Endothelial cell (in vitro differentiated cells): ENCODE data around the gene RIMBP2. TPM values are rescaled to one million over a fixed set of nuclear protein-coding genes. Genes with fewer than 3 reads are reported as not detected.

Source experiments
- DNase-seq: peaks from one replicate; pipeline ENCODE4 v3.0.0; 2021; ENCODE audit warnings: low spot score
- H3K27ac Mint-ChIP-seq: one replicate; pipeline ENCODE4 v1.8.0; 2021; ENCODE audit warnings: mixed read lengths, inconsistent platforms; ENCODE audit not compliant: unreplicated experiment
- H3K27me3 Mint-ChIP-seq: one replicate; pipeline ENCODE4 v1.8.0; 2021; ENCODE audit warnings: mild to moderate bottlenecking, moderate library complexity, mixed read lengths, inconsistent platforms; ENCODE audit not compliant: unreplicated experiment
- H3K36me3 Mint-ChIP-seq: one replicate; pipeline ENCODE4 v1.8.0; 2021; ENCODE audit warnings: mild to moderate bottlenecking, low read depth, mixed read lengths, inconsistent platforms; ENCODE audit not compliant: unreplicated experiment
- H3K4me1 Mint-ChIP-seq: one replicate; pipeline ENCODE4 v1.8.0; 2021; ENCODE audit warnings: mild to moderate bottlenecking, mixed read lengths, inconsistent platforms; ENCODE audit not compliant: unreplicated experiment
- H3K4me3 Mint-ChIP-seq: one replicate; pipeline ENCODE4 v1.8.0; 2021; ENCODE audit warnings: mild to moderate bottlenecking, mixed read lengths, inconsistent platforms; ENCODE audit not compliant: unreplicated experiment
- H3K9me3 Mint-ChIP-seq: one replicate; pipeline ENCODE4 v1.8.0; 2021; ENCODE audit warnings: mixed read lengths, inconsistent platforms; ENCODE audit not compliant: unreplicated experiment
- total RNA-seq: library from RNA; stranded (reverse); fragmentation: NEBNext Ultra II Directional; extraction: Animal tissue kit (Norgen Biotek cat#: 25700); gene quantifications from one replicate; pipeline ENCODE4 v1.2.1, GENCODE V29; 2021; ENCODE audit not compliant: unreplicated experiment
- TF ChIP-seq, protein P1 (sequence below): fragments of 200-600 bp; sonication (generic); IDR thresholded peaks from one replicate; pipeline ENCODE4 v1.5.0; 2021; ENCODE audit warnings: antibody characterized with exemption; ENCODE audit not compliant: unreplicated experiment

Gene RIMBP2
- total RNA-seq, 1 donor from 2014 or later: 1.4 TPM

DNA sequence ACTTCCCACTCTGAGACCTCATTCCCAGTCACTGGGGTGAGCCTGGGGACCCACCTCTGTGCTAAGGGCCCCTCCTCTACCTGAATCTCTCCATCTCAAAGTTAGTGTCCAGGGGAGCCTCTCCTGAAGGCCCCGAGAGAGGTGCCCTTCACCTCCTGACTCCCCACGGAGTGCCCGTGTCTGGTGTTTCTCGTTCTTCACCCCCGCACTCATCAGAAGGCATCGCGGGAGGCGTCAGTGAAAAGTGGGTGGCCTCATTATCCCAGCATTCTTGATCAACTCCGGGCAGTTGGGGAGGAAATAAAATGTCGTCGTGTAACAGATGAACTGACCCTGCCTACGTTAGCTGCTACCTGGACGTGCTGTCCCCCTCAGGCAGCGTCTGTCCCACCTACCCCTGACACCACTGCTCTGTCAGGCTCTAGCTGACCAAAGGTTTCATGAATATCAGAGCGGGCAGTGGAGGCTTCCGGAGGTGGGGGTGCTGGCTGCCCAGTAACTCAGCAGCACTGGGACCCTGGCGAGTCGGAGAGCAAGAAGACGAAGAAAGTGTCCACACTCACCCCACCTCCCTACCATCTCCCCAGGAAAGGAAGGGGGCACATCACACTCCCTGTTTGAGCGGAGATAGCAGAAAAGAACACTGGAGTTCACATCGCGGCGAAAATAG lies 275.6 kb downstream of the RIMBP2 start:
- Mint-ChIP-seq H3K4me3 (no peak overlapping the region), H3K27ac (no peak overlapping the region), H3K4me1 (no peaks in the 10 kb centered on the region), H3K27me3 (peaks cover 10% of the 10 kb centered on the region), H3K9me3 (peaks cover 13% of the 10 kb centered on the region), H3K36me3 (peaks cover 16% of the 10 kb centered on the region)
- DNase-seq: no peak
- TF ChIP-seq, protein P1, sequence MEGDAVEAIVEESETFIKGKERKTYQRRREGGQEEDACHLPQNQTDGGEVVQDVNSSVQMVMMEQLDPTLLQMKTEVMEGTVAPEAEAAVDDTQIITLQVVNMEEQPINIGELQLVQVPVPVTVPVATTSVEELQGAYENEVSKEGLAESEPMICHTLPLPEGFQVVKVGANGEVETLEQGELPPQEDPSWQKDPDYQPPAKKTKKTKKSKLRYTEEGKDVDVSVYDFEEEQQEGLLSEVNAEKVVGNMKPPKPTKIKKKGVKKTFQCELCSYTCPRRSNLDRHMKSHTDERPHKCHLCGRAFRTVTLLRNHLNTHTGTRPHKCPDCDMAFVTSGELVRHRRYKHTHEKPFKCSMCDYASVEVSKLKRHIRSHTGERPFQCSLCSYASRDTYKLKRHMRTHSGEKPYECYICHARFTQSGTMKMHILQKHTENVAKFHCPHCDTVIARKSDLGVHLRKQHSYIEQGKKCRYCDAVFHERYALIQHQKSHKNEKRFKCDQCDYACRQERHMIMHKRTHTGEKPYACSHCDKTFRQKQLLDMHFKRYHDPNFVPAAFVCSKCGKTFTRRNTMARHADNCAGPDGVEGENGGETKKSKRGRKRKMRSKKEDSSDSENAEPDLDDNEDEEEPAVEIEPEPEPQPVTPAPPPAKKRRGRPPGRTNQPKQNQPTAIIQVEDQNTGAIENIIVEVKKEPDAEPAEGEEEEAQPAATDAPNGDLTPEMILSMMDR: no peak

DNA sequence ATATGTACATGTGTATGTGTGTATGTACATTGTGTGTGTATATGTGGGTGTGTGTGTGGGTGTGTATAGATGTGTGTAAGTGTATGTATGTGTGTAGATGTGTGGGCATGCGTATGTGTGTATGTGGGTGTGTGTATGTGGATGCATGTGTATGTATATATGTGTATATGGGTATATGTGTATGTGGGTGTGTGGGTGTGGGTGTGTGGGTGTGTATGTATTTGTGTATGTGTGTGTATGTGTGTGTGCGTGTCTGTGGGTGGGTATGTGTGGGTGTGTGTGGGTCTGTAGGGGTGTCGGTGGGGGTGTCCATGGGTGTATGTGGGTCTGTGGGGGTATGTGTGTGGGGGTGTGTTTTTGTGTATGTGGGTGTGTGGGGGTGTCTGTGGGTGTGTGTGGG lies 276.8 kb downstream of the RIMBP2 start:
- H3K36me3 Mint-ChIP-seq: peaks cover 13% of the 10 kb centered on the region
- no peak overlapping the region for H3K27ac Mint-ChIP-seq
- peaks cover 13% of the 10 kb centered on the region for H3K9me3 Mint-ChIP-seq
- H3K4me3 Mint-ChIP-seq: peak overlapping the region; percentile 40
- no peak for DNase-seq
- TF ChIP-seq, protein P1: no peak
- H3K27me3 Mint-ChIP-seq: peaks cover 13% of the 10 kb centered on the region
- H3K4me1 Mint-ChIP-seq: no peaks in the 10 kb centered on the region

DNA sequence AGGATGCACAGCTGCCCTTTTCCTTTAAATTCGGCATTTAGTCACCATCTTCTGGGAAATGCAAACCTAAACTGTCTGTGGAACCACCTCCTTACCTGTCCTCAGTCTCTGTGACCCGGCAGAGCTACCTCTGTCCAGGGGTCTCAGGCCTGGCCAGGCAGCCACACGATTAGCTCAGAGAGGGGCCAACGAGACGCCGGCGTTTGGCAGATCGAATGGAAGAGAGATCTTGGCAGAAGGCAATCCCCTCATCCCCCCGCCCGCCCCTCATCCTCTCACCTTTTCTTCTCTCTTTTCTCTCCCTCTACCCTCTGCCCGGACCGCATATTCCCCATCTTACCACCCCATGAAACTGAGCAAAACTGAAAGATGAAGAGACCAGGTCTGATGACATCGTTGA lies 277.4 kb downstream of the RIMBP2 start:
- peaks cover 15% of the 10 kb centered on the region for H3K9me3 Mint-ChIP-seq
- peaks cover 11% of the 10 kb centered on the region for H3K36me3 Mint-ChIP-seq
- peaks cover 13% of the 10 kb centered on the region for H3K27me3 Mint-ChIP-seq
- TF ChIP-seq, protein P1: no peak
- peak overlapping the region; percentile 40 for H3K4me3 Mint-ChIP-seq
- H3K27ac Mint-ChIP-seq: no peak overlapping the region
- H3K4me1 Mint-ChIP-seq: no peaks in the 10 kb centered on the region
- DNase-seq: no peak

DNA sequence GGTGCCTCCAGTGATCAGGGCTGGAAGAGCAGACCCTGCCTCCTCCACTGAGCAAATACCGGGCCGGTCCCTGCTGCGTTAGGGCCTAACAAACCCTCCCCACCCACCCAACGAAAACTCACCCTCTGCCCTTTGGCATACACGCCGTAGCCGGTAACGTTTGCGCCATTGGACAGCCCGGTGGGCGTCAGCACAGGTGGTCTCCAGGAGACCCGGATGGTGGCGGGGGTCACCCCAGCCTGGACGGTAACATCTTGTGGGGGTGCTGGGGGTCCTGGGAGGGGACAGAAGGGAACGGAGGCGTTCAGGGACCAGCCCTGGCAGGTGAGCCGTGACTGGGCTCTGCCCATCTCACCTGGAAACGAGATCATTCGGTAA lies 277.9 kb downstream of the RIMBP2 start:
- H3K27me3 Mint-ChIP-seq: peaks cover 13% of the 10 kb centered on the region
- H3K27ac Mint-ChIP-seq: no peak overlapping the region
- TF ChIP-seq, protein P1: no peak
- H3K36me3 Mint-ChIP-seq: peaks cover 14% of the 10 kb centered on the region
- no peak overlapping the region for H3K4me3 Mint-ChIP-seq
- H3K9me3 Mint-ChIP-seq: peaks cover 18% of the 10 kb centered on the region
- no peak for DNase-seq
- no peaks in the 10 kb centered on the region for H3K4me1 Mint-ChIP-seq

DNA sequence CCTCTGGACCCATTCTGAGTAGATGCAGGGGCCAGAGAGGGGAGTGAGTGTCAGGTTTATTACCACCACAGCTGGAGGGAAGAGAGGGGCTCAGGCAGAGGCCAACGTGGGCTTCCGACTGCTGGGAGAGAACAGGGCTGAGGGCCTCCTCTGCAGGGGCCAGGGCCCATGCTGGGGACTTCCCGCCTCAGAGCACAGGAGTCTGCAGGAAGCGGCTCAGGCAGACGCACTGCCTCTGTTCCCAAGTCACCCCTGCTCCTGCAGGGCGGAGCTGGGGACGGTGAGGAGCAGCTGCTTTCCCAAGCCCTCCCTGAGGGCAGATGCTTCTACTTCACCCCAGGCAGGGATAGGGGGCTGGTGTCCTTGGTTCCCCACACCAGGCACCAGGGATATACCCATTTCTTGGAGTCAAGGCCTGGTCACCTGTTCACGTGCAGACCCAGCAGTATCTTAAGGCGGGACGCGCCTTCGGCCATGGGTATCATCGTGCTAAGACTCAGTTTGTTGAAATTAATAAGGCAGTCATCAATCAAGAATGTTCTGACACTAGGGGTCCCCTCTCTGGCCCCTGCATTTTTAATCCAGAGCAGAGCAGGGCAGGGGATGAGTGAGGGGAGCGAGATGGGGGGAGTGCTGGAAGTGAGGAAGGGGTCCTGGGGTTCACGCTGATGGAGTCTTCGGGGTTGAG lies 278.4 kb downstream of the RIMBP2 start:
- peaks cover 14% of the 10 kb centered on the region for H3K36me3 Mint-ChIP-seq
- H3K4me1 Mint-ChIP-seq: no peaks in the 10 kb centered on the region
- H3K9me3 Mint-ChIP-seq: peaks cover 18% of the 10 kb centered on the region
- H3K27ac Mint-ChIP-seq: no peak overlapping the region
- TF ChIP-seq, protein P1: no peak
- H3K4me3 Mint-ChIP-seq: no peak overlapping the region
- H3K27me3 Mint-ChIP-seq: peaks cover 13% of the 10 kb centered on the region
- no peak for DNase-seq
